HEK293T (cell line): ENCODE data around the gene ADSS2.
"Not testable (repeated sequence)": the region's sequence is repeated elsewhere in the genome, so short reads cannot be mapped to it uniquely, and the experiment has no call there.

Source experiments
- CTCF ChIA-PET: fragments of 350-600 bp; formaldehyde crosslinking; extraction: SDS; loops from one replicate; lab custom pipeline; 2021; ENCODE audit warnings: antibody characterized with exemption, inconsistent platforms; lab: Yijun Ruan, JAX
- POLR2A ChIA-PET: fragments of 350-600 bp; formaldehyde crosslinking; extraction: SDS; loops from one replicate; lab custom pipeline; 2020; ENCODE audit warnings: antibody characterized with exemption, inconsistent platforms; lab: Yijun Ruan, JAX
- DNase-seq: peaks from one replicate; pipeline ENCODE4 v3.0.0; 2012; ENCODE audit warnings: mixed read lengths; ENCODE audit errors: extremely low spot score
- ARNT ChIP-seq: fragments of 450-650 bp; IDR thresholded peaks from 2 replicates; pipeline ENCODE4 v1.6.1; 2017; ENCODE audit warnings: mild to moderate bottlenecking
- BHLHE40 ChIP-seq: fragments of 450-650 bp; IDR thresholded peaks from 2 replicates; pipeline ENCODE4 v1.6.1; 2016; ENCODE audit warnings: mild to moderate bottlenecking, moderate library complexity, borderline replicate concordance
- CTBP1 ChIP-seq: fragments of 450-650 bp; IDR thresholded peaks from 2 replicates; pipeline ENCODE4 v1.6.1; 2016; ENCODE audit warnings: borderline replicate concordance
- ELF4 ChIP-seq: fragments of 450-650 bp; IDR thresholded peaks from 2 replicates; pipeline ENCODE4 v1.6.1; 2017; ENCODE audit warnings: antibody characterized with exemption
- FOXA1 ChIP-seq: fragments of 450-650 bp; IDR thresholded peaks from 2 replicates; pipeline ENCODE4 v1.6.1; 2016; ENCODE audit warnings: mild to moderate bottlenecking
- FOXK2 ChIP-seq: fragments of 450-650 bp; IDR thresholded peaks from 2 replicates; pipeline ENCODE4 v1.6.1; 2016; ENCODE audit warnings: mild to moderate bottlenecking
- FOXM1 ChIP-seq: fragments of 450-650 bp; IDR thresholded peaks from 2 replicates; pipeline ENCODE4 v1.6.1; 2017; ENCODE audit warnings: mild to moderate bottlenecking, borderline replicate concordance
- HDGF ChIP-seq: fragments of 450-650 bp; IDR thresholded peaks from 2 replicates; pipeline ENCODE4 v1.6.1; 2017; ENCODE audit warnings: antibody characterized with exemption, borderline replicate concordance
- L3MBTL2 ChIP-seq: fragments of 450-650 bp; conservative IDR thresholded peaks from 2 replicates; pipeline ENCODE4 v1.6.1; 2016; ENCODE audit warnings: mild to moderate bottlenecking
- LEF1 ChIP-seq: fragments of 450-650 bp; IDR thresholded peaks from 2 replicates; pipeline ENCODE4 v1.6.1; 2017; ENCODE audit warnings: mild to moderate bottlenecking, borderline replicate concordance
- NFRKB ChIP-seq: fragments of 450-650 bp; IDR thresholded peaks from 2 replicates; pipeline ENCODE4 v1.6.1; 2016; ENCODE audit warnings: mild to moderate bottlenecking, moderate library complexity
- PKNOX1 ChIP-seq: fragments of 450-650 bp; IDR thresholded peaks from 2 replicates; pipeline ENCODE4 v1.6.1; 2016
- SP1 ChIP-seq: fragments of 450-650 bp; IDR thresholded peaks from 2 replicates; pipeline ENCODE4 v1.6.1; 2017
- SUZ12 ChIP-seq: fragments of 450-650 bp; IDR thresholded peaks from 2 replicates; pipeline ENCODE4 v1.6.1; 2016; ENCODE audit warnings: mild to moderate bottlenecking
- TARDBP ChIP-seq: fragments of 450-650 bp; IDR thresholded peaks from 2 replicates; pipeline ENCODE4 v1.6.1; 2016
- ZNF384 ChIP-seq: fragments of 450-650 bp; IDR thresholded peaks from 2 replicates; pipeline ENCODE4 v1.6.1; 2016

Gene ADSS2

GRCh38 chr1:244375051-244375450, 76.7 kb downstream of the ADSS2 start:
- CTCF ChIA-PET = interaction anchor here (0.5 kb wide), 1 partner anchor 402 kb away, joined by 4 read pairs; no protein-coding TSS in a partner anchor
- DNase-seq = no peak
- TF ChIP-seq FOXM1 (no peak), FOXA1 (no peak), LEF1 (no peak), PKNOX1 (no peak), FOXK2 (no peak), HDGF (no peak), ZNF384 (no peak), TARDBP (no peak), SP1 (no peak), SUZ12 (no peak), NFRKB (no peak)
- POLR2A ChIA-PET = no interaction called here

GRCh38 chr1:244374484-244374883, 77.2 kb downstream of the ADSS2 start:
- CTCF ChIA-PET, POLR2A ChIA-PET, DNase-seq: not testable (repeated sequence)

GRCh38 chr1:244371242-244372141, 80.2 kb downstream of the ADSS2 start:
- no peak for DNase-seq
- CTCF ChIA-PET = no interaction called here
- TF ChIP-seq SP1 (no peak), ELF4 (no peak), NFRKB (no peak), LEF1 (no peak), HDGF (no peak), FOXA1 (no peak), ZNF384 (no peak), PKNOX1 (no peak), FOXM1 (no peak), BHLHE40 (no peak), FOXK2 (no peak), CTBP1 (no peak), L3MBTL2 (no peak), ARNT (no peak), SUZ12 (no peak), TARDBP (no peak)
- POLR2A ChIA-PET = no interaction called here

GRCh38 chr1:244370060-244370637, 81.6 kb downstream of the ADSS2 start:
- POLR2A ChIA-PET = no interaction called here
- DNase-seq = no peak
- TF ChIP-seq NFRKB (no peak), L3MBTL2 (no peak), ZNF384 (no peak), CTBP1 (no peak), TARDBP (no peak), FOXK2 (no peak), HDGF (no peak), LEF1 (no peak), PKNOX1 (no peak), SUZ12 (no peak), FOXM1 (no peak), BHLHE40 (no peak), FOXA1 (no peak)
- CTCF ChIA-PET = no interaction called here

- ChIA-PET CTCF (no interaction called here), POLR2A (no interaction called here)
- TF ChIP-seq FOXM1 = no peak
- no peak for TF ChIP-seq LEF1
- TF ChIP-seq ELF4 = no peak
- TF ChIP-seq CTBP1 = no peak
- no peak for TF ChIP-seq SUZ12
- TF ChIP-seq ARNT = no peak
- TF ChIP-seq ZNF384 = no peak
- TF ChIP-seq FOXA1 = no peak
- TF ChIP-seq BHLHE40 = no peak
- TF ChIP-seq FOXK2 = no peak
- DNase-seq = no peak
Measured at GRCh38 chr1:244369256-244370057, 82.3 kb downstream of the ADSS2 start.

GRCh38 chr1:244368279-244368678, 83.4 kb downstream of the ADSS2 start:
- DNase-seq = no peak
- ChIA-PET POLR2A (no interaction called here), CTCF (no interaction called here)
- TF ChIP-seq L3MBTL2 (no peak), FOXM1 (no peak), PKNOX1 (no peak), ELF4 (no peak), ZNF384 (no peak), BHLHE40 (no peak), LEF1 (no peak), FOXK2 (no peak), HDGF (no peak), FOXA1 (no peak), CTBP1 (no peak), TARDBP (no peak), SP1 (no peak), ARNT (no peak), NFRKB (no peak), SUZ12 (no peak)
